Forelimb muscle (tissue), 1 donor: ENCODE measurements around the gene MTUS2. TPM values are rescaled to one million over a fixed set of nuclear protein-coding genes. Genes with fewer than 3 reads are reported as not detected.

Source experiments
- DNase-seq: peaks from one replicate; pipeline ENCODE4 v3.0.0-alpha.2; 2013; ENCODE audit warnings: low read depth
- polyA plus RNA-seq: library from polyadenylated mRNA; unstranded; fragments of 120-200 nt; gene quantifications from one replicate; pipeline ENCODE4 v1.2.1, GENCODE V29; 2013; ENCODE audit not compliant: insufficient read length

The MTUS2 gene
- polyA plus RNA-seq, 1 donor, result 22.7 TPM

- DNase-seq, result no peak
Measured at GRCh38 chr13:28859069-28859468, 38.9 kb downstream of the MTUS2 start.

- no peak for DNase-seq
Measured at GRCh38 chr13:28859717-28860116, 39.6 kb downstream of the MTUS2 start.

DNA sequence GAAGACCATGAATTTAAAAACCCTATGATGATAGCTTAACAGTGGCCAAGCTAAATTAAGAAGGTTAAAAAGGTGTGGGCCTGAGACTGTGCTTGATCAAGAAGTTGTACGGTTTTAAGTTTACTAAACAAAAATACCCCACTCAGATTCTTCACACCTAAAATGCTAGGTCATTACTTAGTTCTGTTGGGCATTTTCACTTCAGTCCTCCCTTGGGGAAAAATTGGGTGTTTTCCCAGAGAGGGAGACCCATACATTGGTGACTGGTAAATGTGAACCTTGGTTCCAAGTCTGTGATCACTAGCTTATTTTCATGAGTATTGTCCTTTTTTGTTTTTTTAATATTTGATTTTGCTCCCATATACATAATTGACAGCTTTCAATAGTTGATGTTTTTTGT, 44.4 kb downstream of the MTUS2 start:
- no peak for DNase-seq

DNA sequence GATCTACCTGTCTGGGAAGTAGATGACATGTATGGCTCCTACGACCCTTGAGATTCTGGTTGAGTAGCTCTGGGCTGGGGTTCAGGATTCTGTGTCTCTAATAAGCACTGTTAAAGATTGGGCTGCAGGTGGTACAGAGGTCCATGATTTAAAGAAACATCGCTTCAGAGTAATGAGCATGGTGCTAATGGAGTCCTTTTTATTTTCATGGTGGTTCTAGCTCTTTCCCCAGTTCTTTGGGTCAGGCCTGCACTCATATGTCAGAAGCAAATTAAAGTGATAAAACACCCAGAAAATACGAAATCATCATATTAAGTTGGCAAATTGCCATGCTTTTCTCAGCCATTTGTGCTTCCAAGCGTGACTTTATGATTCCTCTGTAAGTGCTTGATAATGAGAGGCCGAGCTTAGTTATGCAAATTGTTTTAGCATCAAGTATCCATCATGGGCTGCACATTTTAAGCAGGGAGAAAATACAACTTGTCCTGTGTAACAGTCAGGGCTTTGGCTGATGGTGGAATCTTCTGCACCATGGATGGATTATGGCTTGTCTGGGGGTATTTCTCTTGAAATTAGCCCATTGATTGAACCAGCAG, 45.1 kb downstream of the MTUS2 start:
- DNase-seq, result no peak

DNA sequence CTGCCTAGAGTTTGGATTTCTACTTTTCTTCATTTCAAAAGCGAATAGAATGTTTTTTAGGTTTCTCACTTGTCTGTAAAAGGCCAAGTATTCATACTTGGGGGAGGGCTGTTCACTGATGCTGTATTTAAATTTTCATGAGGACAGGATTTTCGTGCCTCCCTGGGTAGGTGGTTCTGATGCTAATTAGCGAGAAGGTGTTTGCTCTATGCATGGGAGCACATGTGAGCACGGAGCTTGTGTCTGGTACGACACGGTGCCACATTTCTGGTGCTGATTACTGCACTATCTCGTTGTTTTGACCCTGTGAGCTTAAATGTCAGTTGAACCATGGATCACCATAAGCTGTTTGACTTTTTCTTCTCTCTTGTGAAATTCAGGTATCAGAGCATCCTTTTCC, 45.8 kb downstream of the MTUS2 start:
- no peak for DNase-seq

GRCh38 chr13:28866932-28867331, 46.8 kb downstream of the MTUS2 start:
- no peak for DNase-seq

GRCh38 chr13:28867564-28867963, 47.4 kb downstream of the MTUS2 start:
- no peak for DNase-seq

DNA sequence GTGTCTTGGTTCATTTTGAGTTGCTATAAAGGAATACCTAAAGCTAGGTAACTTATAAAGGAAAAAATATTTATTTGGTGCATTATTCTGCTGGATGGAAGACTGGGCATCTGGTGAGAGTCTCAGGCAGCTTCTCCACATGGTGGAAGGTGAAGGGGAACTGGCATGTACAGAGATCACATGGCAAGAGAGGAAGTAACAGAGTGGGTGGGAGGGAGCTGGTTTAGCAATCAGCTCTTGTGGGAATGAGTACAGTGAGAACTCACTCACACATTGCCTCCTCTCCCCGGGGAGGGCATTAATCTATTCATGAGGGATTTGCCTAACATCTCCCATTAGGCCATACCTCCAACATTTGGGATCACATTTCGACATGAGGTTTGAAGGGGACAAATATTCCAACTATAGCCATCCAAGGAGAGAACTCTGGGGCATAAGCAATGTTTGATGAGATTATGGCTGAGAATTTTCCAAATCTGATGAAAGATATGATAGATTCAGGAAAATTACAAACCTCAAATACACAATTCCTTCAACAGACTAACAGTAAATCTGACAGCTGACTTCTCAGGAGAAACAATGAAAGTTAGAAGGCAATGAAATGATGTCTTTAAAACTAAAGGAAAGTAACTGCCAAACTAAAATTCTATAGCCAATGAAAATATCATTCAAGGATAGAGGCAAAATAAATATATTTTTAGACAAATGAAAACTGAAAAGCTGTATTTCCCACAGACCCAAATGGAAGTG, 52.5 kb downstream of the MTUS2 start:
- no peak for DNase-seq

GRCh38 chr13:28875846-28876615, 55.9 kb downstream of the MTUS2 start:
- no peak for DNase-seq

GRCh38 chr13:28877408-28877807, 57.3 kb downstream of the MTUS2 start:
- no peak for DNase-seq

DNA sequence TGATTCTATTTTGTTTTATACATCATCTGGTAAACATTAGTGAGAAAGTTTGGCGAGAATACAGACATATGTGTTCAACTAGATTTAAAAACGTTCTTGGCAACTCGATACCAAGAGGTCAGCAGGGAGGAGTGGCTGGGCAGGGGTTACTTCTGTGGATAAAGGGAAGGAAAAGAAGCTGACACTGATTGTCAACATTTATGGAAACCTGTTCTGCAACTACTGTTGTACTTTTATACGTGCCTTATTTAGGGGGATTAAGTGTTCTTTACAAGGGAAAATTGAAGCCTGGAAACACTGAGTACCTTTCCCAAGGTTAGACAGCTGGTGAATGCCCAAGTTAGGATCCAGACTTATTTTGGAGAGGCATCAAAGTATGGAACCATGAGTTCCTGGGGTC, 65.0 kb downstream of the MTUS2 start:
- DNase-seq, result no peak

- DNase-seq, result no peak
Measured at GRCh38 chr13:28889086-28889732, 69.1 kb downstream of the MTUS2 start.

DNA sequence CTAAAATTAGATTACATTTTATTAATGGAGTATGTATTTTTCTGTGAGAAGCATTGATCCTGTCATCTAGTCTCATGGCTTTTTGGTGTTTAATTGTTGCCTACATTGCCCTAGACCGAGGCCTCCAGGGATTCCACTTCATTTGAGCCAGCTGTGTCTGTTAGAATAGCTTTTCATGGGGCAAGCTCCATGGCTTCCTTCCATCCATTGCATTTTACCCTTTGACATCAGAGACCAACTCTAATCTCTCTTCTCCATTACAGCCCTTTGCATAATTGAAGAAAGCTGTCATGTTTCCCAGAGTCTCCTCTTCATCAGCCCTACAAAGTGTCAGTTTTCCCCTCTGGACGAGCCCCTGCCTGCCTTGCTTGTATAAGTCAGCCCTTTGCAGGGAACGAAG, 70.6 kb downstream of the MTUS2 start:
- no peak for DNase-seq

GRCh38 chr13:28918030-28918429, 97.9 kb downstream of the MTUS2 start:
- no peak for DNase-seq

- DNase-seq, result no peak
Measured at GRCh38 chr13:28922341-28922740, 102.2 kb downstream of the MTUS2 start.

- no peak for DNase-seq
Measured at GRCh38 chr13:28935104-28935503, 115.0 kb downstream of the MTUS2 start.

DNA sequence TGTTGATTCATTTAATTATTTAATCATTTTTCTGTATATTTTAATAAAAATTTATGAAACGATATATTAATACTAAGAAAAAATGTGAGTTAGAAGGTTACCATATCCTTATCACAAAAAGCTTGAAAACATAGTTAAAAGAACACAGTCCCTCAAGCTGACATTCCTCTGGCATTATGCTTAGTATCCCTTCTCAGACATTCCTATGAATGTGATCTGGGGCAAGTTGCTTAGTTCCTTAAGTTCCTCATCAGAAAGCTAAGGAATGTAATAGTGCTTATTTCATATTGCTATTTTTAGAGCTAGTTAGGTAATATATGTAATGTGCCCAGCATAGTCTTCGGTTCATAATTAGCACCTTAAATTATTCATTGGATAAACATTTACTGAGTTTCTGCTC, 122.8 kb downstream of the MTUS2 start:
- no peak for DNase-seq

DNA sequence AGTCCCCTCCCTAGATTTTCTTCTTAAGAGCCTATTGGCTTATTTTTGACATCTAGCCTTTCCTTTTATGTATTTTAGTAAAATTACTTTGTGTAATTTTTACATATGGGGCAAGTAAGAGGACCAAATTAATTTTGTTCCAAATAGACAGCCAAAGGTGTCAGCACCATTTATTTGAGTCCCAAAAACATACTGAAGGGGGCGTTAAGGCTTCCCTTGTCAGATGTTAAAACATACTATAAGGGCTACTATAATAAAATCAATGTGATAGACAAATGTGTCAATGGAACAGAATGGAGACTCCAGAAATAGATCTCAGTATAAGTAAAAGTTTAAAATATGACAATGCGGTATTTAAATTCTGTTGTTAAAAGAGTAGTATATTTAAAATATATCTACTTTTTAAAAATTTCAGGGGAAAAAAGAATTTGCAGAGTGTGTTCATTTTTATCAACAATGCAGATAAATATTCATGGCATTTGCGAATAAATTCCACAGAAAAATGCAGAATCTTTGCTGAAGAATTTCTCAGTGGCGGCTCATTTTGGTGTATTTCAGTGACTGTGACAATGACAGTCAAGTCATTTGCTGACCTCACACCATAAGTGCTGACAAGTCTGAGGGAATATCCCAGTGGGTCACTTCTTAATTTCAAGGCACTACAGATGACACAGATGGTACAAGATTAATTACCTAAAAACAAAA, 133.7 kb downstream of the MTUS2 start:
- no peak for DNase-seq

DNA sequence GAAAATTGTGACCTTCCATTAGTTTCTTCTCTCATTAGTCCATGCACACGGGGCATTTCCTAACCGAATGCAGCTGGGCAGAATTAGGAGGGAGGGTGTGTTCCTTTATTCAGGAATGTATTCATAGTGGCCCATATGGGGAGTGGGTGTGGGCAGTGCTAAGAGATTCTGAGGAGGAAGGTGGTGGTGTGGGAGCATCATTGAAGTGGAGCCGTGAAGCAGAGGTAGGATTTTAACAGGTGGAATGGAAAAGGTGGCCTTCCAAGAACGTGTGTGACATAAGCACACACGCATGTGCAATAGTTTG, 134.2 kb downstream of the MTUS2 start:
- no peak for DNase-seq

DNA sequence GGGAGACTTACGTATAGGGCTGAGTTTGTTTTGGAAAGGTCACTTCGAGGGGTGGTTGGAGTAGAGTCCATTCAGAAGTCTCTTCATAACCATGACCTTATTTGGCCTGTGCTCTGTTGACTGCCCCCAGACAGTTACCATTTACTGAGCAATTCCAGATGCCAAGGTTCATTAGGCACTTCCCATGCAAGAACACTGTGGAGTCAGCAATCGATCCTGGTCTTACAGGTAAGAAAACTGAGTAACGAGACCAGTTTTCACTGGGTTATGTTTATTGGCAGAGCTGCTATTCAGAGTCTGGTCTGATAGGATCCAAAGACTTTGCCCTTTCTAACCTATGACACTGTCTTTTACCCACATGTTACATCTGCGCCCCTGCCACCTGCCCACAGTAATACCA, 134.7 kb downstream of the MTUS2 start:
- no peak for DNase-seq

DNA sequence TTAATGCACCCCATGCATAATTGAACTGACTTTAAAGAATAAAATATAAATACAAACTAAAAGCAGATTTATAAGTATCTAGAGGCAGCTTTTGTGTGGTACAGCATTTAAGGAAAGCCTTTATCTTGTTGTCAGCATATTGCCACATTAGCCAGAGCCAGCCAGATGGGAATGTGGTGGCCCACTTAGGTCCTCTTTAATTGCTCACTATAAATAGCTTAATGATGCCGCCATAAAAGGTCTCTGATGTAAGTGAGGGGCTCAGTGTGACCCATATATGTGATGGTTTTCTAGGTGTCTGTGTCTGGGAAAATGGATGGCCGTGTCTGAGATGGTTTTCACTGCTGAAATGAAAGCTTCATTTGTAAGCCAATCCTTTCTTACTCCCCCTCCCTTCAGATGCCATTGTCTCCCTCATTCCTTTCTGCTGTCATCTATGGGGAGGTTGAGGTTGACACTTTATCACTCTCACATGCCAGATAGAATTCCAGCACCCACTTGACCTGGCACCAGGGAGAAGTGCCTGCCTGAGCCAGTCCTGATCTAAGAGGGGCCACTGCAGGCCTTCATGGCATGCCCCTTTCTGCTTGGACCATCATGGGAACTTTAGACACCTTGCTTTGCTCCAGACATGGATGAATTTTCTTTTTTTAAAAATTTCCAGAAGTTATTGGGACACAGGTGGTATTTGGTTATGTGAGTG, 135.3 kb downstream of the MTUS2 start:
- DNase-seq, result no peak
